NCI-H526 (cell line): ENCODE data around the gene HKDC1.

Experiments used
- DNase-seq, 2 experiments: peaks; one replicate each; lab custom pipeline; 2025; lab: John Stamatoyannopoulos, UW

The HKDC1 gene

DNA sequence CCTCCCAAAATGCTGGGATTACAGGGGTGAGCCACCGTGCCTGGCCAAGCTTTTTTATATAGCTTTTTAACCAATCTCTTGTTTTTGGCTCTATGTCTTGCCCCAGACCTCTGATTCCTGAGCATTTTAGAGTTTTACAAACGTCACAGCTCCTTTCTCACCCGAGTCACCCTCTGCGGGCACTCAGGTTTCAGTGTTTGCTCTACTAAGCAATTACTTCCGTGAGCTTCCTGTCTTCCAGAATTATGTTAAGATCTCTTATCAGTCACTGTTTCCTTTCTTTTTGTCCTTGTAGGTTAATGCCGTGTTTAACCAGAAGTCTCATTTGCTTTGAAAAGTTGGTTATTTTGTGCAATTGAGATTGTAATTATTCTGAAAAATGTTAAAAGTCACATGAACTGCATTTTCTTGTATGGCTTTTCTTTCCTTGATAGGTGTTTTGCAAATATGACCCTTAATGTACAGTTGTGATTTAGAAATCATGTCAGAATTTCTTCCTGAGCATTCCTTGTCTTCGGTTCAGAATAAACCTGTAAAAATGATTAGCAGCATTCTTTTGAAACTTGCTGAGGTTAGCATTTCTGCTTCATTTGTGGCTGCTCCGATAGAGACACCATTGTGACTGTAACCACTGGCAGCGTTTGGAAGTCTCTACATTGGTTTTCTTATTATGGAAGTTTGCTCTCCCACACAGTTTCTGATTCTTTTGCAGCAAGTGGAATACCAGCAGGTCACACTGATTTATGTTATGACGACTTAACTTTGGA lies 4.5 kb upstream of the HKDC1 start:
- DNase-seq = no peak

DNA sequence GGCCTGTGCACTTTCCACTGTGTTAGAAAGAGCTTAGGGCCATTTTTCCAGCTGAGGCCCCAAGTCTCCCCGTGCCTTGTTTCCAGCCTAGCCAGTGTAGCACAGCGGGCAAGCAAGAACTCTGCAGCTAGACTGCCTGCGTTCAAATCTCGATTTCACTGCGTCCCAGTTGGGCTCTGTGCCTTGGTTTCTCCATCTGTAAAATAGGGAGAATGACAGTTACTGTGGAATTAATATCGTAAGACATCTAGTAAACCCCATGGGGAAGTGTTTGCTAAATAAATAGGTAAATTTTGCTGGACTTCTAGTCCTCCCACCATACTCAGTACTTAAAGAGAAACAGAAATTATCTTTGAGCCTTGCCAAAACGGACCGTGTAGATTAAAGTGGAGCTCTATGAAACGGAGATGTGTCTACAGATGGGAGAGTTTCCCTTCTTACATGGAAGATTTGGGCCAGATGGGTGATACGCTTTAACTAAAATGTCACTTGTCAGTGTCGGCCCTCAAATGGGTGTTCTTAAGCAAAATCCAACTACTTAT lies 3.5 kb upstream of the HKDC1 start:
- no peak for DNase-seq

DNA sequence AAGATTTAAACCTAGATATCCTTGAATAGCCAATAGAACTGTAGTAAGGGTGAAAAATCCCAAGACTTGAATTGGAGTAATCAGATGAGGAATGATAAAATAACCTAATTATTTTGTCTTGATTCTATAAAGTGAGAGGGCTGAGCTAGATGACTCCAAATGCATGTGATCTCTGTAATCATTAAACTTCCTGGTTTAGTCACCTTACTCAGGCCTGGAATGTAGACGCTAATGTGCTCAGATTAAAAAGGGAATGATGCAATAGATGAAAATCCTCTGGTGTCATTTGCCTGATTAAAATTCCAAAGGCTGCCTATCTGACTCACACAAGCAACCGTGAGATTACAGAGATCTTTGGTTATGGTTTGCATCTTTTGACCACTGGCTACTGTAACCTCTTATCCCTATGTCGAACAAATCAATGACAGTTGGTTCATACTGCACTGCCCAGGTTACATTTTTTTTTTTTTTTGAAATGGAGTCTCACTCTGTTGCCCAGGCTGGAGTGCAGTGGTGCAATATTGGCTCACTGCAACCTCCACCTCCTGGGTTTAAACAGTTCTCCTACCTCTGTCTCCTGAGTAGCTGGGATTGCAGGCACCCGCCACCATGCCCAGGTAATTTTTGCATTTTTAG lies 2.9 kb upstream of the HKDC1 start:
- DNase-seq = no peak

DNA sequence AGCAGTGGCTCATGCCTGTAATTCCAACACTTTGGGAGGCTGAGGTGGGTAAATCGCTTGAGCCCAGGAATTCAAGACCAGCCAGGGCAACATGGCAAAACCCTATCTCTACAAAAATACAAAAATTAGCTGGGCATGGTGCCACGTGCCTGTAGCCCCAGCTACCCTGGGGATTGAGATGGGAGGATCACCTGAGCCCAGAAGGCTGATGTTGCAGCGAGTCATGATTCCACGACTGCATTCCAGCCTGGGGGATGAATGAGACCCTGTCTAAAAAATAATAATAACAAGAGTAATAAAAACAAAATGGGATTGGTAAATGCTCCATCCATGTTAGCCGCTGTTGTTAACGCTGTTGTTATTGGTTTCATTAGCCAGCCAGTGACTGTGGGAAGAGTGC lies 1.3 kb upstream of the HKDC1 start:
- DNase-seq = no peak

DNA sequence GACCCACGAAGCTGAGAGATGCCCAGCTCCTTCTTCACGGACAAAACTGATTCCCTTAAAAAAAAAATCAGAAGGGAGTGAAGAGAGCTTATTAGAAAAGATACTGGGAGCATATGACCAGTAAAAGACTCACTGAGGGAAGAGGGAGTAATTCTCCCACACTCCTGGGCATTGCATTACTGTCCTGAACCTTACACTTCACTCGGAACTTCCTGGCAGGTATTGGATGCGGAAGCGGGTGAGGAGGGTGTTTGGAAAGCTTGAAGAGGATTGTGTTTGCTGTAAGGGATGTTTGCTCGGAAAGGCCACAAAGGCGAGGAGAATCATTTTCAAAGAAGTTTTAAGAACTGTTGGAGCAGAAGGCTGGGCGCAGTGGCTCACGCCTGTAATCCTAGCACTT lies 375 bp downstream of the HKDC1 start:
- DNase-seq = no peak

DNA sequence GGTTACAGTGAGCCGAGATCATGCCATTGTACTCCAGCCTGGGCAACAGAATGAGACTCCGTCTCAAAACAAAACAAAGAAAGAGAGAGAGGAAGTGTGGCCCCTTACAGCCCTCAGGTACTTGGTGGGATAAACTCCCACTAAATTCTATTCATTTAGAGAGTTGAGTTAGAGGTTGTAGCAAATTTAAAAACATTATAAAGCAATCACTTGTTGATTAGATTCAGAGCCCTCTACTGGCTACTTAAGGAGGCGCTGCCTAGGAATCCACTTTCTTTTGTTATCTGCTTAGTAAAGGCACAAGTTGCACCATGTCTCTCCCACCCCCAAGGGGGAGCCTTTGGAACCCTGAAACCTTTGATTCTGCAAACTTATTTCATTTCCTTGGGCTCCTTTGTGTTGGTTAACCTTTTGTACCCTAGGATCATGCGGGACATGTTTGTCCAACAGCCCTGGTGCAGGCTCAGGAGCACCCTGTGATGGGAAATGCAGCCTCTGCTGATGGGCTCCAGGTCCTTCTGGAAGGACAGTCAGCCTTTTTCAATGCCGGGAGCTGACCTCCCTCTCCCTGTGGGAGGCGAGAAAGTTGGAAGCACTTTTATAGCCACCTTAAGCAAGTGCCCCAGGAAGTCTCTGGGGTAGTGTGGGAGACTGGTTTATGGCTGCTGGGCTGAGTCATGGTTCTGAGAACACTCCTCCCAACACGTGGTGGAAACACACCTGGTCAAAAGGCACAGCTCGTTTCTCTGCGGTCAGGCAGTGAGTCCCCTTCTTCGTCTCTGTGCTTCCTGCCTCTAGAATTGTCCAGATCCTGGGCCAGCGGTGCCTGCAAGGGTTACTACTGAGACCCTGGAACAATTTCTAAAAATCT lies 2.3 kb downstream of the HKDC1 start:
- DNase-seq = peak; percentile 8 to 51

DNA sequence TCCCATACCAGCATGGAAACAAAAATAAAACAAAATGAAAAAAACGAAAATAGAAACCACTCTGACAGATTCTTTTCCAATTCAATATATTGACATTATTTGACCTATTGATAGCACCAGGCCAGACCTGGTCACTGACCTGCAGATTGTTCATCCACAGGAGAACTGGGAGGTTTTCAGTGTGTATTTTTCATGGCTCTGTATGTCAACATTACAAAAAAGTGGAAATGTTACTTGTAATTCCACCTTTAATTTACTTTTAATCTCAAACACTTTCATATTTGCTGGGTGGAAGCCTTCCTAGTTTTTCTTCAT lies 2.9 kb downstream of the HKDC1 start:
- DNase-seq = no peak

DNA sequence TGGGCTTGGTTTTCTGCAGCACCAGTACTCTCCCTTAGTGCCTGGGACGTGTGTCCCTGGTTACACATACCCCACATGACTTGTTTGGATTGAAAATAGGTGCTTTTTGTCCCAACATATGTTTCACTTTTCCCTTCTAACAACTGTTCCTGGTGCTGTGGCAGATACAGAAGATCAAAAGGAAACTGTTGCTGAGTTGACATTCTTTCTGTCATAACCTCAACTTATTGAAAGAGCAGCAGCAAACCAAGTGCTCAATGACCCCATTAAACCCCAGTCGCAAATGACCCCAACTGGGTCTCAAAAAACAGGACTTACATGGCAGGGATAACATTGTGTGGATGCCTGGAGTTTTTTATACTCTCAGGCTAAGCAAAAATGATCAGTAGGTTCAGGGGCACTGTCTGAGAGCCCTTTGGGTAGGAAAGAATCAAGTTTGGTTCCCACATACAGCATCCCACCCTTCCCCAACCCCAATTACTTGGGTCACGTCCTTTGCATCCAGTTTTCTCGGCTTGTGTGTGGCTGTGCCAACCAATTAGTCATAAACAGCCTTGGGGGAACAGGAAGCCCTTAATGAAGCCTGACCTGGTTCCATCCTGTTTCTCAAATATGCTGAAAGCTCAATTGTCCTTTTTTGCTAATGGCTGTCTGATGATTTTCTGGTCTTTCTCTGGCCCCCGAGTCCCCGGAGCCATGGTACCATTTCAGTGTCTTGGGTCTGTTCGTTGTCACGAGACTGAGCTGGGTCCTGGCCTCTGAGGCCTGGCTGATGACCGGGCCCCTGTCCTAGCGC lies 4.9 kb downstream of the HKDC1 start:
- no peak for DNase-seq

DNA sequence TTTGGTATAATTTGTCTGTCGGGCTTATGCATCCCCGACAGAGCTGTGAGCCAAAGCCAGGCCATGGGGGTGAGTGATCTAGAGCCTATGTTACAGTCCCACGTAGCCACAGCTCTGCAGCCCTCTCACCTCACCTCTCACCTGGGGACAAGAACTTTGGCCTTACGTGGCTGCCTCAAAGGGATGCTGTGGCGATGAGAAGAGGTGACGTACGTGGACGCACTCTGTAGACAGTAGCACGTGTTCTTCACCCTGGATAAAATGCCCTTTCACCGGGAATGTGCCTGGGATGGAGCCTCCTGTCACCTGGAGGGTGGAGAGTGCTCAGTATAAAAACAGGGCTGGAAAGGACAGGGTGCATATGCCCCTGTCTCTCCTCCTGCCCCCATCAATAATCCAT lies 5.5 kb downstream of the HKDC1 start:
- DNase-seq = no peak

DNA sequence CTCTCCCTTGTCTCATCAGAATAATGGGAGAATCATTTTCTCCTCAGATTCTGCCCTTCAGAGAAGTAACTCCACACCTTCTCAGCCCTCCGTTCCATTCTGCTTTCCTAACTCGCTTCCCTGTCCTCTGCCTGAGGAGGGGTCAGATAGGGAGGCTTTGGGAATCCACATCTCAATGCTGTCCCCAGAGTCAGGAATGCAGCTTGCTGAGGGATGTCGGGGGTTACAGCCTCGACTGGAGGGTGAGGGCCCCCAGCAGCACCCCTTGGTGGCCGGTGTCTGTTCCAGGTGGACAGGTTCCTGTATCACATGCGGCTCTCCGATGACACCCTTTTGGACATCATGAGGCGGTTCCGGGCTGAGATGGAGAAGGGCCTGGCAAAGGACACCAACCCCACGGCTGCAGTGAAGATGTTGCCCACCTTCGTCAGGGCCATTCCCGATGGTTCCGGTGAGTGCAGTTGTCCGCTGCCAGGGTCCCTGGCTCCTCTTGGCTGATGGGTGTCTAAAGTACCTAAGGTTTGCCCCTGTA lies 6.9 kb downstream of the HKDC1 start:
- no peak for DNase-seq

DNA sequence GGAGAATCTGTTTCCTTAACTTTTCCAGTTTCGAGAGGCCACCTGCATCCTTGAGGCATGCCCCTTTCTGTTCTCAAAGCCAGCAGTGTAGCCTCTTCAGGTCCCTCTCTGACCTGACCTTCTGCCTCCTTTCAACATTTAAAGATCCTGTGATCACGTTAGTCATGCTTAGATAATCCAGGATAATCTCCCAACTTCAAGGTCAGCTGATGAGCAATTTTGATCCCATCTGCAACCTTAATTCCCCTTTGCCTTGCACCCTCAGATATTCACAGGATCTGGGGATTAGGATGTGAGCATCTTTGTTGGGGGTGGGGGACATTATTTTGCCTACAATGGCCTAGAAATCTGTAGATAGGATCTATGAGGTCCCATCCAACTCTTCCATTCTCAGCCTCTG lies 8.0 kb downstream of the HKDC1 start:
- no peak for DNase-seq

DNA sequence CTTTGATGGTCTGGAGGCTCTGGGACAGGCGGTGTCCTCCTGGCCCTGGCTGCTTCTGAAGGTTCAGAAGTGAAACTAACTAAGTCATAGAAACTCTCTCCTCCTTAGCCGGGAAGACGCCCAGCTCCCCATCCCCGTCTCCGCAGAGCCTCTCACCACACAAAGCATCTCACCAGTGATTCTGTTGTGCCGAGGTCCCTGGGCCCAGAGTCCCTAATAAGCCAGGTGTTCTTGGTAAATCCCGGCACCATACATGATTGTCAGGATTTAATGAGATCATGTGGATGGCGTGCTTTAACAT lies 9.4 kb downstream of the HKDC1 start:
- no peak for DNase-seq

DNA sequence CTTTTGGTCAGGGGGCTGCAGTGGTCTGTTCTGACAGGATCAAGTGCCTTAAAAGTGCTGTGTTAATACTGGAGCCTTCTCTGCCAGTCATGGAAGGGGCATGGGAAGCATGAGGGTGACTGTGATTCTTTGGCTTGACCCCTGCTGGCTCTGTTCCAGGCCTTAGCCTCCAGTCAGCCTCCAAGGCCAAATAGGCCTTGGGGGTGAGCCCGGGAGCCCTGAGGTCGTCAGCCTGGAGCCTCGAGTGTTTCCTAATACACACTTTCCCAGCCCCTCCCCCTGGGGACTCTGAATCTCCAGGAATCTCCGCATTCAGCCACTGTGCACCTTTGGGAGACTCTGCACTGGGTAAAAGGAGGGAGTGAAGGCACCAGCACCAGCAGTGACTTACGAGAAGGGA lies 10.0 kb downstream of the HKDC1 start:
- no peak for DNase-seq

DNA sequence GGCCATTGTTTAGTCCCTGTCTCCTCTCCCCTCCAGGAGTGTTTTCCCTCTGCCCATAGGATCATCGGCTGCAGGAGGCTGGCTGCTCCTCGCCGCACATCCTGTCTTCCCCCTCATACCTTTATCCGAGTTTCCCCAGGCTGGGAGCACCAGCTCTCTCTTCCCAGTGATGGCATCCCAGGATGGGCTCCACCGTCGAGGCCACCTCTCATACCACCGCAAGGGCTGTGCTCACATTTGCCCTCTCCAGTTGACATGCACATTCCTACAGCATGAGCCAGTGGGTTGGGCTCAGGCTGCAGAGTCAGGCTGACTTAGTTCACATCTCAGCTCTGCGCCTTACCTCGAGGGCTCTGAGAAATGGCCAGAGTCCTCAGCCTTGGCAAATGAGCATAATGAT lies 12.1 kb downstream of the HKDC1 start:
- no peak for DNase-seq

DNA sequence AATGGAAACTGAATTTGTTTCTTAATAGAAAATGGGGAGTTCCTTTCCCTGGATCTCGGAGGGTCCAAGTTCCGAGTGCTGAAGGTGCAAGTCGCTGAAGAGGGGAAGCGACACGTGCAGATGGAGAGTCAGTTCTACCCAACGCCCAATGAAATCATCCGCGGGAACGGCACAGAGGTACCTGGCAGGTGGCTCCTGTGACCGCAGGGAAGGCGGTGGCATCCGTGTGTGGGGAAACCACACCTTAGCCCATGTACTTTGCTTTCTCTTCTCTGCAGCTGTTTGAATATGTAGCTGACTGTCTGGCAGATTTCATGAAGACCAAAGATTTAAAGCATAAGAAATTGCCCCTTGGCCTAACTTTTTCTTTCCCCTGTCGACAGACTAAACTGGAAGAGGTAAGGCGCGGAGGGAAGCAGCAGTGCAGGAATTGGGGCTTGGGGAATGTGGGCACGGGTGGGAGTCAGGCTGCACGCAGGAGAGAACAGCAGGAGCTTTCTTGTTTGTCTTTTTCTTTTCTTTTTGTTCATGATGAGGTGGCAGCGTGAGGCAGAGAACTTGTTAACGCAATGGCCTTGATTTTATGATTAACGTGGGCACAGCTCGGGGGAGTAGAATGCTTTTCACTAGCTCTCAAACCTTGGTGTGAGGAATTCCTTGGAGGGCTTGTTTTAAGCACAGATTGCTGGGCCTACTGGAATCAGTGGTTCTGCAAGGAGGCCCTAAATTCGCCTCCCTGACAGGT lies 12.8 kb downstream of the HKDC1 start:
- no peak for DNase-seq

DNA sequence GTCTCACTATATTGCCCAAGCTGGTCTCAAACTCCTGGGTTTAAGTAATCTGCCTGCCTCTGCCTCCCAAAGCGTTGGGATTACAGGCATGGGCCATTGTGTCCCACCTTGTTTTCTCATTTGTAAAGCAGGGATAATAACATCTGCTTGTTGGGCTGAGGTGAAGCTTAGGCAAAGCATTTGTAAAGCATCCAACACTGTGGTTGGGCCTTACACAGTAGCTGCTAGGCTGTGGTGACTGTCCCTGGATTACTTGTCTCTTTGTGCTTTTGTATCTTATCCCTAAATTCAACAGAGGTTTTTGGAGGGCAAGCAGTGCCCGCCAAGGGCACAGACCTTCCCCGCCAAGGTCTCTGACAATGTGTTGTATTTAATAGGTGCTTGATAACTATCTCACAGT lies 14.3 kb downstream of the HKDC1 start:
- no peak for DNase-seq

DNA sequence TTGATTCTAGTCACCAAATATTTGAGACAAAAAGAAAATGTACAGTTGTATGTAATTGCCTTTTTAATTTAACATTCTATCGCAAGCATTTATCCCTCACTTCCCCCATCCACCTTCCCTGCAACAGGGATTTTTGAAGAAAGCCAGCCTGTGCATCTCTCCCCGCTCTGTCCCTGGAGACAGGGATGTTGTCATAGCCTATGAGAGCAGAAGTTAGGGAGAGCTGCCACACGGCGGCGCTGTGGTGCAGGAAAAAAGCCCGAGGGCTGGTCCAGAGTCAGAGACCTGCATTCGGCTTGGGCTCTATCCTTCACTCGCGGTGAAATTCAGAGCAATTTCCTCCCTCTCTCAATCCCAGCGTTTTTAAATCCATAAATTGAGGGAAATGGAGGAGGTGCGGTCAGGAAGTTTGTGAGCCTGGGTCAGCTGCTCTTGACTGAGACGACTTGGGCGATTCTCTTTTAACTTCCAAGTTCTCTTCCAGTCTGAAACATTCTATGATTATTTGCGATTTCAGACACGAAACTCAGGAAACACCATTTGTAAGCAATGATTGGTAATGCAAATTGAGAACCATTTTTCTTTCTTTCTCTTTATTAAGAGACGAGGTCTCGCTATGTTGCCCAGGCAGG lies 17.5 kb downstream of the HKDC1 start:
- DNase-seq = peak; percentile 17 to 72

DNA sequence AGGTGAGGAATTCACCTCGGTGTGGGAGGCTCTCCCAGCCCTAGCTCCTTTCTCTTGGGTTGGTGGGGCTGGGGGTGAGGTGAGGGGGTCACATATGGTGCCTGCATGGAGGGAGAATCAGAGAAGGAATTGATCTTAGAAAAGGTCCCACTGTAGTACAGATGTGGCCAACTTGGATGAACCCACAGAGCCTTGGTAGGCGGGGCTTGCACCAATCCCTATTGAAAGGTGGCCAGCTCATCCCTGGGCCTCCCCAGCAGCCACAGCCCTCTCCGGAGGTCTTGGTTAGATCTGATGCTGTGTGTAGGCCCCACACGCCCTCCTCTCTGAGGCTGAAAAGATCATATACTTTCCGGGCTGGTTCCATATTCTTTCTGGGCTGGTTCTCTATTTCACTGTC lies 19.0 kb downstream of the HKDC1 start:
- DNase-seq = no peak

DNA sequence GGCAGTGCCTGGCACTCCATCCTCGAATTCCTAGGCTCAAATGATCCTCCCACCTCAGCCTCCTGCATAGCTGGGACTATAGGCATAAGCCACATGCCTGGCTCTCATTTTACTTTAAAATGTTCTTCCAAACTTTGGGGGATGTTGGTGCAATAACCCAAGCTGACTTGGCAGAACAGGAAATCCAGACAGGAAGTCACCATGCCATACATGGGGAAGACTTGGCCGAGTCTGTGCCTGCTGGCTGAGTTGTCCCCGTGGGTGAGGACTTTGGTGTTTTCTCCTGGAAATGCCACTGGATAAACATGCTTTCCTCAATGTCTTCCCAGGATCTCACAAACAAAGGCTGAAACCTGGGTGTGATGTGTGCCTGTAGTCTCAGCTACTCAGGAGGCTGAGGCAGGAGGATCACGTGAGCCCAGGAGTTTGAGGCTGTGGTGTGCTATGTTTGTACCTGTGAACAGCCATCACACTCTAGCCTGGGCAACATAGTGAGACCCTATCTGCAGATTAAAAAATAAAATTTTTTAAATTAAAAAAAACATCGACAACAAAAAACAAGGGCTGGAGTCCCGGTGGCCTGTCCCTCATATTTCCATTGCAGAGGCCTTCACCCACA lies 19.8 kb downstream of the HKDC1 start:
- DNase-seq = no peak

DNA sequence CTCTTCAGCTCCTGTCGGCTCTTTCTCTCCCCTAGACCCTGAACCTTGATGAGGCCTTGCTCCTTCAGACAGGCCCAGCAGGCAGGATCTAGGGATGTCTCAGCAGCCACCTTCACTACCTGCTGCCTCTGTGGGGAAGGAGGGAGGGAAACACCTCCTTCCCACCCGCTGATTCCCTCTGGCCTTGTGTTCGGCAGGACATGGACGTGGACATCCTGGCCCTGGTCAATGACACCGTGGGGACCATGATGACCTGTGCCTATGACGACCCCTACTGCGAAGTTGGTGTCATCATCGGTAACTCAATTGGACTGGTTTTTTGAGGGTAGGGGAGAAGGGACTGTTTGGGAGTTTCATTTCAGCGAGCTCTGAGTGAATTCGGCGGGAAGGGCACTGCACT lies 20.3 kb downstream of the HKDC1 start:
- DNase-seq = no peak
